AG09309 (cell line): ENCODE results near the gene KRTAP1-3.
"Not testable (repeated sequence)": the region's sequence is repeated elsewhere in the genome, so short reads cannot be mapped to it uniquely, and the experiment has no call there.

Experiments
- DNase-seq: peaks from one replicate; pipeline ENCODE4 v3.0.0-alpha.2; 2010; ENCODE audit warnings: low read depth
- H3K4me3 ChIP-seq: 2 replicates; pipeline ENCODE4 v1.5.1; 2011; ENCODE audit warnings: mild to moderate bottlenecking, low read depth, low read length, moderate library complexity; ENCODE audit not compliant: control insufficient read depth
- TF ChIP-seq, protein P1 (sequence below): IDR thresholded peaks from 2 replicates; pipeline ENCODE4 v1.5.1; 2011; ENCODE audit warnings: mild to moderate bottlenecking, low read depth, low read length, inconsistent platforms; ENCODE audit not compliant: insufficient read depth, control insufficient read depth; ENCODE audit errors: missing control alignments

The KRTAP1-3 gene

DNA sequence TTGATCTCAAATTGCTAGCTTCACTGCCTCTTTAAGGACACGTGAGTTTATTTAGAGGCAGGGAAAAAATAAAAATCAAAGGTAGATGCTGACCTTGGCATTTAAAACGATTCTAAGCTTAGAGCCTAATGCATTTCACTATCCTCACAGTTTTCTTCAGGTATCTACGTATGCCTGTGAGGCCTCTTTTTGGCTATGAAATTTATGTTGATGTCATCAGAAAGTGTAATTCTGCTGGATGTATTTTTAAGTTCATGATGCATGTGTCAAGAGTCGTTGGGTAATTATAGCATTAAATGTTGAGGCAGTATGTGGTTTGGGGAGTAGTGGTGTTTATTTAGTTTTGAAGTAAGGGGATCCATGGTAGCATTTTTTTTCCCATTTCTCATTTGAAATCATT is 30.7 kb downstream of the KRTAP1-3 start:
- no peak for DNase-seq
- TF ChIP-seq, protein P1, sequence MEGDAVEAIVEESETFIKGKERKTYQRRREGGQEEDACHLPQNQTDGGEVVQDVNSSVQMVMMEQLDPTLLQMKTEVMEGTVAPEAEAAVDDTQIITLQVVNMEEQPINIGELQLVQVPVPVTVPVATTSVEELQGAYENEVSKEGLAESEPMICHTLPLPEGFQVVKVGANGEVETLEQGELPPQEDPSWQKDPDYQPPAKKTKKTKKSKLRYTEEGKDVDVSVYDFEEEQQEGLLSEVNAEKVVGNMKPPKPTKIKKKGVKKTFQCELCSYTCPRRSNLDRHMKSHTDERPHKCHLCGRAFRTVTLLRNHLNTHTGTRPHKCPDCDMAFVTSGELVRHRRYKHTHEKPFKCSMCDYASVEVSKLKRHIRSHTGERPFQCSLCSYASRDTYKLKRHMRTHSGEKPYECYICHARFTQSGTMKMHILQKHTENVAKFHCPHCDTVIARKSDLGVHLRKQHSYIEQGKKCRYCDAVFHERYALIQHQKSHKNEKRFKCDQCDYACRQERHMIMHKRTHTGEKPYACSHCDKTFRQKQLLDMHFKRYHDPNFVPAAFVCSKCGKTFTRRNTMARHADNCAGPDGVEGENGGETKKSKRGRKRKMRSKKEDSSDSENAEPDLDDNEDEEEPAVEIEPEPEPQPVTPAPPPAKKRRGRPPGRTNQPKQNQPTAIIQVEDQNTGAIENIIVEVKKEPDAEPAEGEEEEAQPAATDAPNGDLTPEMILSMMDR = no peak
- no peak overlapping the region for H3K4me3 ChIP-seq

DNA sequence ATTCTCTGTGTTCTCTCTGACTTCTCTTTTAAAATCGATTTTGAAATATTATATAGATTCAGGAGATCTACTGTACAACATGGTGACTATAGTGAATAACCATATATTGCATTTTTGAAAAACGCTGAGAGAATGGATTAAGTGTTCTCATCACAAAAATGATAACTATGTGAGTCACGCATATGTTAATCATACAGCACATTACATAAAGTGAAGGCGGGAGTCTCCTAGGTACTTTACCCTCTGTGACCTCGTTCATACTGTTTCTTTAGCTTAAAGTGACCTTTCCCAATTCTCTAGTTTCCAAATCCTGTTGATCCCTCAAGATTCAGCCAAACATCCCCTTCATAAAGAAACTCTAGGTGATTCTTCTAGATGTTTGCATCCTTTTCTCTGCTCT is 31.9 kb downstream of the KRTAP1-3 start:
- TF ChIP-seq, protein P1 = no peak
- DNase-seq = no peak
- H3K4me3 ChIP-seq = no peak overlapping the region

DNA sequence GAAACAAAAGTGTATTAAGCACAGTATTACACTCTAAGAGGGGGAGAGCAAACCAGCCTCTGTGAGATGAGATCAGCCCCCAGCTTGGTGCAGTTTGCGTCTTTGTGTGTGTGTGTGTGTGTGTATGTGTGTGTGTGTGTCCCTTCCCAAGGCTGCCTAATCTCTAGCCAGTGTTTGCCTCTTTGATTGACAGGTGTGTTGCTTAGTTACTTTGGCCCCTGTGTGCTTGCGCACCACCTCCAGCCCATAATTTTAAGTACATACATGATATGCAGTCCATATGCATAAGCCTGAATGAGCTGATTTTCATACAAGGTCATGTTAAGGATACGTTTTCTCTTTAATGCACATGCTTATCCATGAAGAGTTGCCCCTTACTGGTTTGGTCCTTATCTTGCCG is 32.9 kb downstream of the KRTAP1-3 start:
- TF ChIP-seq, protein P1 = no peak
- DNase-seq = no peak
- no peak overlapping the region for H3K4me3 ChIP-seq

DNA sequence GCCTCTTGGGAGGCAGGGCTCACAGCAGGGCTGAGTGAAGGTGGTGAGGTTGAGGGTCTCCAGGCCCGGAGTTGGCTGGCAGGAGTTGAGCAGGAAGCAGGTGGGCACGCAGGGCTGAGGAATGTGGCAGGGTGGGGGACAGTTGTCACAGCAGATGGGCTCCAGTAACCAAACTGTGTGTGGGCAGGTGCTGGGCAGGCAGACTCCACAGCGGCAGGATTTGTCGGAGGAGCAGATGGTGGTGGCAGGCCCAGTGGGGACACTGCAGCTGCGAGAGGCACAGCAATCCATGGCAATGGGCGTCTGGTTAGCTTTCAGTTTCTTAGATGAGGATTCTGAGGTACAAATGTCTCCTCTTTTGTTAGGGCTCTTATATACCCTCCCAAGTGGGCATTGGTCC is 35.1 kb downstream of the KRTAP1-3 start, which contains the start of gene KRTAP3-2:
Gene KRTAP3-2, minus strand, starts transcription at position 344 of the 400 bp plus-strand sequence. Its CDS starts 53 bp downstream, at position 291.
- H3K4me3 ChIP-seq, DNase-seq: not testable (repeated sequence)

DNA sequence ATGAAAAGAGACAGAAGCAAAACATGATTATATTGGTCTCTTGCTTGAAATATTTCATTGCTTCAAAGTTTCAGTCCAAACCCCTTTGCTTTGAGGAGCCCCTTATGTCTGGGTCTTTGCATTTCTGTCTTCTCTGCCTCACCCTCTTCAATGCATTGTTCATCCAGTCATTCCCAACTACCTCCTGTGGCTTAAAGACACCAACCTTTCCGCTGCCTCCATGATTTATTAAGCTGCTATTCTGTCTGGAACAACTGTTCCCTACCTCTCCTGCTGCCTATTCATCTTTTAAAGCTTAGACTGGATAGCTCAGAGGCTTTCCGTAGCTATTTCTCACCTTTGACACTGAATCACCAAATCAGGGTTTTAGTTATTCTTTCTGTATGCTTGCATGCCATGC is 37.3 kb downstream of the KRTAP1-3 start:
- H3K4me3 ChIP-seq = no peak overlapping the region
- TF ChIP-seq, protein P1 = no peak
- DNase-seq = no peak

DNA sequence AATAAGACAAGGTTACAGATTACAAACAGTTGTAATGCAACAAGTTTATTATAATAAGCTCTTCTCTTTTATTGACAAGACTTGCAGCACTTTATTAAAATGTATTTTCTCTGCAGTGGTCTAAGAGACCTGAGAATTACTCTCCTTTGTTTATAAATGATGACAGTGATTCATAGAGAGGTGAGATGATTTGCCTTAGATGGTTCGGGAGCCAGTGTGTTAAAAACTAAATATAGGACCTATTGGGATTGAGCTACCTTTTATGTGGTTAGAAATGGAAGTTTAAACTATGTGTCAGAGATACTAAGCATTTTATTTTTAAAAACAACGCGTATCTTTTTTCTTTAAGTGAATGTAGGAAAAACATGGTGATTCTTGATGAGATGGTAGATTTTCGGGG is 37.8 kb downstream of the KRTAP1-3 start:
- H3K4me3 ChIP-seq = no peak overlapping the region
- no peak for DNase-seq
- TF ChIP-seq, protein P1 = no peak

DNA sequence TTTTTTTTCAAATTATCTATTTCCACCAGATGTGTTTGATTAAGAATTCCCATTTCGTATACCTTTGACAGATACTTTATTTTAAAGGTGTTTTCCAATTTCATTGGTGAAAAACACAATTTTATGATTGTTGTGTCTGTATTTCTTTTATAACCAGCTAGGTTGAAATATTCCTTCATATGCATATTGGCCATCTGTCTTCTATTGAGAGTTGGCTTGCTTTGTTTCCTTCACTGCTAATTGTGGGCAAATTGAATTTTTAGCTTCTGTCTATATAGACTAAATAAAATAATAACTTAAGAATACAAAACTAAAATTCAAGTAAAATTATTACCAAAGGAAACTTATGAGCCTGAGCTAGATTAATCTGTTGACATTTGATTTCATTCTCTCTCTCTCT is 39.6 kb downstream of the KRTAP1-3 start:
- DNase-seq = no peak
- TF ChIP-seq, protein P1 = no peak
- no peak overlapping the region for H3K4me3 ChIP-seq

DNA sequence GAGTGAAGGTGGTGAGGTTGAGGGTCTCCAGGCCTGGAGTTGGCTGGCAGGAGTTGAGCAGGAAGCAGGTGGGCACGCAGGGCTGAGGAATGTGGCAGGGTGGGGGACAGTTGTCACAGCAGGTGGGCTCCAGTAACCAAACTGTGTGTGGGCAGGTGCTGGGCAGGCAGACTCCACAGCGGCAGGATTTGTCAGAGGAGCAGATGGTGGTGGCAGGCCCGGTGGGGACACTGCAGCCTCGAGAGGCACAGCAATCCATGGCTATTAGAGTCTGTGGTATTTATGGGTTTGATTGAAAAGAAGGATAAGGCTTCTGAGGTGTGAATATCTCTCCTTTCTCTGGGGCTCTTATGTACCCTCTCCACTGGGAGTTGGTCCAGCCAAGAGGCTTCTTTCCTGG is 40.8 kb downstream of the KRTAP1-3 start, which contains the start of gene KRTAP3-3:
Gene KRTAP3-3, minus strand, starts transcription at position 326 of the 400 bp plus-strand sequence. Its CDS starts 67 bp downstream, at position 259.
- TF ChIP-seq, protein P1 = no peak
- no peak for DNase-seq
- H3K4me3 ChIP-seq = no peak within 1 kb of the TSS
